NCI-H2171 treated with DMSO at 0.1 percent for 48 hours (cell line): ENCODE measurements around the gene SHISA8.
A peak's percentile ranks its signal among the peaks of the same experiment; 100 is the strongest.
"Not testable (repeated sequence)": the region's sequence is repeated elsewhere in the genome, so short reads cannot be mapped to it uniquely, and the experiment has no call there.

Experiments used
- DNase-seq: peaks from one replicate; lab custom pipeline; 2025; lab: John Stamatoyannopoulos, UW

Gene SHISA8

DNA sequence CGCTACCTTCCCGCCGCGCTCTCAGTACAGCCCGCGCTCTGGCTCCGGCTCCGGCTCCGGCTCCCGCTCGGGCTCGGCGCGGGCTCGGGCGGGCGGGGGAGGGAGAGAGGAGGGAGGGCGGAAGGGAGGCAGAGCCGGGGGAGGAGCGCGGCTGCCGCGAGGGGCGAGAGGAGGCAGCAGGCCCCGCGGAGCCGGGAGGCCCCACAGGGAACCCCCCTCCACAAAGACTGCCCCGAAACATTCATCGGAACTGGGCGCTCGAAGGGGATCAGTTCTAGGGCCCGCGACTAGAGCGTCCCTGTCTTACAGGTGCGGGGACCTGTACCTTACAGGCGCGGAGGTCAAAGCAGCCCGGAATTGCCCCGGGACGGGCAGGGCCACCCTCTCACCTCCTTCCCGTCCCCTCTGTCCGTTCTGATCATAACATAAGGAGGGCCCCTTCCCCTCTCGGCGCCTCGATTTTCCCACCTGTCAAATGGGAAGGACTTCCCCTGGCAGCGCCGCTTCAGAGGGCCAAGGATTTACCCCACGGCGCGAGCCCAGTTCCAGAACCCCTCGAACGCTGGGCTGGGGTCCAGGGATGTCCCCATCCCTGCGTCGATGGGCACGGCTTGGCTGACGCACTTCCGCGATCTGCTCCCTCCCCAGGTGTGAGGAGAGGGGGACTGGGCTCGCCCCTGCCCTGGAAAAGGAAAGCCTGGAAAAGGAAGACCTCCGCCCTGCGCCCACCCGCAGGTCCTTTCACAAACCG lies at the start of gene SHISA8:
TSS of gene SHISA8 (minus strand) at position 40 of the 751 bp plus-strand sequence. CDS start 407 bp downstream, outside the sequence.
- no peak for DNase-seq

DNA sequence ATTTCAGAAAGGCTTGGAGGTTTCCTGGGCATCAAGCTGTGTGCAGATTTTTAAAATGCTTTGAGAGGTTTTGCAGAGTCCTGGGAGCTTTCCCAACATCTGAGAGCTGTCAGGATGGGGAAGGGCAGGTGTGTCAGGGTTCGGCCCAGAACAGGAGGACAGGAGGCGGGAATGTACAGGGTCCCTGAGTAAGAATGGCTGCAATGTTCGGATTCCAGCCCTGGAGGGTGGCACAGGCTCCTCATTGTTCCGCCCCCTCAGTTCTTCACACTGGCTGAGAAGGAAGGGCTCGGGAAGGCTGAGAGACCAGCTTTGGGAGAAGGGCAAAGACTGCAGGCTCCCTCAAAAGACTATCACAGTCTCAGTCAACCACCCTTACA lies 49.2 kb upstream of the SHISA8 start:
- no peak for DNase-seq

DNA sequence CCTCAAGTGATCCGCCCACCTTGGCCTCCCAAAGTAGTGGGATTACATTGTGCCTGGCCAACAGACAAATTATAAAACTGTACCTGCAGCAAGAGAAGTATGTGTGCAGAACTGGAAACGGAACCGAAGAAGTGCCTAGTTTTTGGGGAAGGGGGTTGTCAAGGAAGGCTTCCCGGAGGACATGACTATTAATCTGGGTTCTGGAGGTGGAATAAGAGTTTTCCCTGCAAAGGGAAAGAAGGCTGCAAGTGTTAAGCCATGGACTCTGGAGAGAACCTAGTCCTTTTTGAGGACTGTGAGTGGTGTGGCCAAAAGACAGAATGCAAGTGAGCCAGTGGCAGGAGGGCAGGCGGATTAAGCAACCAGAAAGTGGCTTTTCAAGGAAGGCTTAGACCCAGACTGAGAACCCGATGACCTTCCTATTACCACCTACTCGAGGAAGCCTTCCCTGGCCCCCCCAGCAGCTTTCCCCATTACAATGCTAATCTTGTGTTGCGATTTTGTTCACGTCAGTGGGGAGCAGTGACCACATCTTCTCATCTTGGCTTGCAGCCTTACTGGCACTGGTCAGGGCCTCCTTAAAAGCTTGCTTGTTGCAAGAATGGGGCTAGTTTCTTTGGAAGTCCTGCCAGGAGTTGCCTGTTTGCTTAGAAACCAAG lies 48.7 kb upstream of the SHISA8 start:
- no peak for DNase-seq

DNA sequence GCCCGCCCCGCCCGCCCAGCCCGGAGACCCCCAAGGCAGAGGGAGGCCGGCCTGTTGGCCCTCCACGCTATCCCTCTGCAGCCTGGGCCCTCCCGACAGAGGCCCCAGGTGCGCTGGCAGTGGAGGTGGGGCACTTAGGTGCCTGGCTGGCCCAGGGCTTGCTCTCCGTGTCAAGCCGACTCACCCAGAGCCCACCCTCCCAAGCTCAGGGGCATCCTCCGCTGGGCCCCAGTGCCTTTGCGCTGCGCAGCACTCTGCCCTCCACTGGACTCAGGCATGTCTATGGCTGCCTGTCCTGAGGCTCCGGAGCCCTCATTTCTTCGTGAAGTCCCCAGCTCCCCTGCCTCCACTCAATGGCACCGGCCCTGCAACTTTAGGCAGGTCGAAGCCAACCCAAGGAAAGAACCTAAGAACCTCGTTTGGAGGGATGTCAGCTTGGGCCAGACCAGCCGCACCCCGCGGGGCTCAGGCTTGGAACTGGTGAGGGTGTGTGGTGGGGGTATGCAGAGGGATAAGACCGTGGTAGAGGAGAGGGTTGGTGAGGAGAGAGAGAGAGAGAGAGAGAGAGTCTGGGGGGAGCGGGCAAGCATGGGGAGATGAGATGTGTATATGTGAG lies 43.2 kb upstream of the SHISA8 start:
- DNase-seq: no peak

GRCh38 chr22:41952713-41953112 lies 37.8 kb upstream of the SHISA8 start:
- no peak for DNase-seq

DNA sequence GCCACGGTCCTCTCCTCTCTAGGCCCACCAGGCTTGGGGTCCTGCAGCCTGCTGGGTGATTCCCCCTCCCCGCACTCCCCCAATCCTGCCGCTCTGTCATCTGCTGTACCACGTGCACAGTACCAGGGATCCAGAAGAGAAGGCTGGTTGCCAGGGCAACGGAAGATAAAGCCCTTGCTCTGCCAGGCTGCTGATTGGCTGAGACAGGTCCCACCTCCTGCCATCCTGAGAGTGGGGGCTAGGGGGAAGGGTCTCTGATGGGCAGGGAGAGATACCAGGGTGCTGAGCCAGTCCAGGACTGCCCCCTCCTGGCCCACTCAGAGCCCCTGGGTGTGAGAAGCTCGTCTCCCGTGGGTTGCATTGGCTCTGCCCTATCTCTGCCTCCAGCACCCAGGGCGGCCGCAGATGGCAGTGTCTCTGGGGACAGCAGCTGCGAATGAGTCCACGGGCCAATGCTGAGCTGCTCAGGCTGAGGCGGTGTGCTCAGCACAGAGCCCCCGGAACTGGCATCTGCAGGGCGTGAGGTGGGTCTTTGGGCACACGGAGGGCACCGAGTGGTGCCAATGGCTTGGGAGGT lies 37.1 kb upstream of the SHISA8 start, which contains the start of gene SMIM45:
TSS of gene SMIM45 (plus strand) at position 253 of the 577 bp plus-strand sequence.
- peak; percentile 95 for DNase-seq

DNA sequence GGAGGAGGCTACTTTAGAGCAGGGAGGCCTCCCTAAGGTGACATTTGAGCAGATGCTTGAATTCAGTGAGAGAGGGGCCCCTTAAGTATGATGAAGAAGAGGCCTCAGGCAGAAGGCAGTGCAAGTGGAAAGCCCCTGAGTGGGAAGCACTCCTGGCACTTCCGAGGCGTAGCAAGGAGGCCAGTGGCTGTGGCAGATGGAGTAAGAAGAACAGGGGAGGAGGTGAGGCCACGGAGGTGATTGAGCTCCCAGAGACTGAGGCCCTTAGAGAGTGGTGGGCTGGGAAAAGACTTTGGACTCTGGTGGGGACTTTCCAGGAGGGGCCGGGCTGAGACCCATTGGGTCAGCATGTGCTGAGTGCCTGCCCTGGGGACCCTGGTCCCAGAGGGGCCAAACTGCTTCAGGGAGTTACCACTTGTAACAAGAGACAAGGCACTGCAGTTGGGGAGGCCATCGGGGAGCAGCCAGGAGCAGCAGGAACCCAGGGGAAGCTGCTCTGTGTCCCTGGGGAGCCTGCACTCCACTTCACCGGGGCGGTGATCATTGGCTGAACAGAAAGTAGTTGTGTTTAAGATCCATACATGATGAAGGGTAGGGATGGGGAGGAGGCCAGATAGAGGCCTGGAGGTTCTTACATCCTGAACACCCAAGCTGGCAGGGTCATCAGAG lies 34.6 kb upstream of the SHISA8 start:
- peak; percentile 89 for DNase-seq

DNA sequence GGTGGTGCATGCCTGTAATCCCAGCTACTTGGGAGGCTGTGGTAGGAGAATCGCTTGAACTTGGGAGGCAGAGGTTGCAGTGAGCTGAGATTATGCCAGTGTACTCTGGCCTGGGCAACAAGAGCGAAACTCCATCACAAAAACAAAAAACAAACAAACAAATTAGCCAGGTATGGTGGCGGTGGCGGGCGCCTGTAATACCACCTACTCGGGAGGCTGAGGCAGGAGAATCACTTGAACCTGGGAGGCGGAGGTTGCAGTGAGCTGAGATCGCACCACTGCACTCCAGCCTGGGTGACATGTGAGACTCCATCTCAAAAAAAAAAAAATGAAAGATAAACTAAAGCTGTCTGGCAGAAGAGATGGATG lies 34.0 kb upstream of the SHISA8 start:
- DNase-seq: not testable (repeated sequence)

GRCh38 chr22:41948142-41948541 lies 33.3 kb upstream of the SHISA8 start:
- no peak for DNase-seq

DNA sequence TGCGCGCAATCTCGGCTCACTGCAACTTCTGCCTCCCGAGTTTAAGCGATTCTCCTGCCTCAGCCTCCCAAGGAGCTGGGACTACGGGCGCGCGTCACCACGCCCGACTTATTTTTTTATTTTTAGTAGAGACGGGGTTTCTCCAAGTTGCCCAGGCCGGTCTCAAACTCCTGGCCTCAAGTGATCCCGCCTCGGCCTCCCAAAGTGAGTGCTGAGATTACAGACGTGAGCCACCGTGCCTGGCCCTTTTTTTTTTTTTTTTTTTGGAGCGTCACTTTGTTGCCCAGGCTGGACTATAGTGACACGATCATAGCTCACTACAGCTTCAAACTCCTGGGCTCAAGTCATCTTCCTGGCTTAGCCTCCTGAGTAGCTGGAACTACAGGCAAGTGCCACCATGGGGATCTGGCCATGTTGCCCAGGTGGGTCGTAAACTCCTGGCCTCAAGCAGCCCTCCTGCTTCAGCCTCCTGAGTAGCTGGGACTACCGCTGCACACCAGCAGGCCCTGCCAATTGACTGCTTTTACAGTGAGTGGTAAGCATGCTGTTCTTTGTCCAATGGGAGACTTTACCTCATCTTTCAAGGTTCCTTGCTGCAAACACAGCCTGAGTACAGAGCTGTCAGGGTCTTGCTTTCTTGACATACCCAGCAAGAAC lies 32.7 kb upstream of the SHISA8 start:
- no peak for DNase-seq

- DNase-seq: peak; percentile 98
Measured at GRCh38 chr22:41946629-41947423, 32.0 kb upstream of the SHISA8 start, which contains the start of gene CENPM. TSS of gene CENPM (minus strand) at chr22:41947152. CDS start at chr22:41947076, 76 bp downstream.

DNA sequence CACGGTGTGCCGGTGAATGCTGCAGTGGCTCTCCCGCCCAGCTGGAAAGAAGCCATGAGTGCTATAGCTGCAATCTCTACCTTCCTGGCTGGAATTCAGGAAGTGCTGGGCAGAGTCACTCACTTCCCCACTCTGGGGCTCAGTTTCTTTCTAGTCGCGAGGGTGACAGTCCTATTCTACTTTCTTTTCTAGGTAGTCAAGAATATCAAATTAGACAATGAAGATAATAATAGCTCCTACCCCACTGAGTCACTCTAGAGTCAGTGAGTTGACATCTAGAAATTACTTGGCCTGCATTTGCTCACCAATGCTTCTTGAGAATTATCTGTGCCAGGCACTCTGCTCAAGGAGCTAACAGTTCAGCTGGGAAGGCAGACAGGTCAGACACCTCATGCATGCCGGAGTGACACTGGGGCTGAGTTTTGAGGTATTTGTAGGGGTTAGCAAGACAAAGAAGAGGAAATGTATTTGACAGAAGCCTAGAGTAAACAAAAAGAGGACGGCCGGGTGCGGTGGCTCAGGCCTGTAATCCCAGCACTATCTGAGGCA lies 28.9 kb upstream of the SHISA8 start:
- no peak for DNase-seq

GRCh38 chr22:41940832-41941765 lies 26.2 kb upstream of the SHISA8 start:
- DNase-seq: peak; percentile 59

DNA sequence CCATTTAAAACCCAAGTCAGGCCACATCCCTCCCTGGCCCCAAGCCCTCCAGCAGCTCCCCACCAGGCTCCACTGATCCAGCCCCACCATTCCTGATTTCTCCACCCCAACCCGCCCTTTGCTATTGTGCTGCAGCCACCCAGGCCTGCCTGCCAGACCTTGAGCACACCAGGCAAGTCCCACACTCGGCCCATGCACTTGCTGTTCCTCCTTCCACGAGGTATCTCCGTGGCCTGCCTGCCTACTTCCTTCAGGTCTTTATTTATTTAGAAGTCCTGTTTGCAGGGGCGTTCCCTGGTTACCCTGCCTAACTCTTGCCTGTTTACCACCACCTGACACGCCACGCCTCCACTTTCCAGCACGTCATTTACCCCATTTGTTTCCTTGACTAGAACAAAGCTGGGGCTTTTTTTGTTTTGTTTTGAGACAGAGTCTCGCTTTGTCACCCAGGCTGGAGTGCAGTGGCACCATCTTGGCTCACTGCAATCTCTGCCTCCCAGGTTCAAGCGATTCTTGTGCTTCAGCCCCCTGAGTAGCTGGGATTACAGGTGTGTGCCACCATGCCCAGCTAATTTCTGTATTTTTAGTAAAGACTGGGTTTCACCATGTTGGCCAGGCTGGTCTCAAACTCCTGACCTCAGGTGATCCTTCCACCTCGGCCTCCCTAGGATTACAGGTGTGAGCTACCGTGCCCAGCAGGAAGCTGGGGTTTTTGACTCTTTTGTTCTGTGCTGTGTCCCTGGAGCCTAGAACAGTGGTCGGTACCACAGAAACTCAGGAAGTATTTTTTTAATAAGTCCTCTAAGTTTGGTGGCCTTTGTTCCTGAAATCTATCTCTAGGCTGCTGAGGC lies 25.3 kb upstream of the SHISA8 start:
- no peak for DNase-seq

DNA sequence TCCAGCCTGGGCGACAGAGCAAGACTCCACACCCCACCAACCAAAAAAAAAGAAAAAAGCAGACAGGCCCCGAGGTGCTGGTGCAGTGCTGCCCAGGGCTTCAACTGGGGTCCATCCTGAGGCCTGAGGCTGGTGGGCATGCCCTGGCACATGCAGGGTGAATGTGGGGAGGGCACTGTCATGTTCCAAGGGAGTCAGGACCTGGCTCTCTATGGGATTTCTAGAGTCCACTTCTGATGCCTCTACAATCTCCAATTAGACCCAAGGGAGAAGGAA lies 22.0 kb upstream of the SHISA8 start:
- no peak for DNase-seq

GRCh38 chr22:41935509-41935908 lies 20.6 kb upstream of the SHISA8 start:
- no peak for DNase-seq

GRCh38 chr22:41935015-41935351 lies 20.1 kb upstream of the SHISA8 start:
- DNase-seq: no peak

DNA sequence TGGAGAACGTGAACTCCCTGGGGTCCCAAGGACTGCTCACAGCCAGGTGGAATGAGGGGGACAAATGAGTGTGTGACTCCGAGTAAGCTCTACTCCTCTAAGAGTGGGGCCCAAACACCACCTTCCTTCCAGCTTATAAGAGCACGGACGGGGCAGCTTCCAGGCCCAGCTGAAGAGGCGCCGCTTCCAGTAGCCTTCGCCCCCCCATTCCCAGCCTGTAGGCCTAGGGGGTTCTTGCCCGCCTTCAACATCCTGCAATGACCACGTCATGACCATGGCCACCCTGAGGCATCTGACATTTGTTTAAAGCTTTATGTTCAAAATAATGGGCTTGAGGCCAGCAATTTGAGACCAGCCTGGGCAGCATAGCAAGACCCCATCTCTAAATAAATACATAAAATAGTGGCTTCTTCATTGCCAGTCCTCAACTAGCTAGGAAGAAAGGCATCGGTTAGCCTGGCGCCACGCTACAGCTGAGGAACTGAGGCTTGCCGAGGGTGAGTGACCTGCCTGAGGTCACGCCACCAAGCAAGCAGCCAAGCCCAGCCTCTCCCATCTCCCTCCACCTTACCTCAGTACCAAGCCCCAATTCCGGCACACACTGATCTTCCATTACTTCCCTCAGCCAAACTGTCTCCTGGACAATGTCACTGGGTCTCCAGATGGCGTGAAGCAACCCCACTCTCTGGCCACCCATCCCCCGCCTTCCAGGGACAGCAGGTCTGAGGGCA lies 19.6 kb upstream of the SHISA8 start:
- no peak for DNase-seq
